ENCODE data around the gene FAM8A1. TPM values are rescaled to one million over a fixed set of nuclear protein-coding genes. Genes with fewer than 3 reads are reported as not detected.

FAM8A1 gene
- total RNA-seq, 3 donors from 2014 or later, result 27.9 to 39.4 (median 33.8) TPM

- no peaks in the 10 kb centered on the region for H3K9me3 ChIP-seq
- intact Hi-C loops (cut with DNase I; ENCODE audit: low total_unique reads), result no loop called here
- no peak overlapping the region for H3K4me3 ChIP-seq
- H3K27ac ChIP-seq, result no peak overlapping the region
- peaks cover 5% of the 10 kb centered on the region for H3K36me3 ChIP-seq
- DNase-seq (ENCODE audit: low spot score in 2 of 2), result no peak
- H3K4me1 ChIP-seq, result no peaks in the 10 kb centered on the region
- no peak for TF ChIP-seq POLR2A (IDR thresholded peaks at IDR 0.05)
- TF ChIP-seq POLR2AphosphoS5 (IDR thresholded peaks at IDR 0.05), result no peak
- no peak for TF ChIP-seq CTCF (IDR thresholded peaks at IDR 0.05)
- H3K27me3 ChIP-seq, result no peaks in the 10 kb centered on the region
These were observed 29.9 kb downstream of the FAM8A1 start for GRCh38 chr6:17629824-17630510.

DNA sequence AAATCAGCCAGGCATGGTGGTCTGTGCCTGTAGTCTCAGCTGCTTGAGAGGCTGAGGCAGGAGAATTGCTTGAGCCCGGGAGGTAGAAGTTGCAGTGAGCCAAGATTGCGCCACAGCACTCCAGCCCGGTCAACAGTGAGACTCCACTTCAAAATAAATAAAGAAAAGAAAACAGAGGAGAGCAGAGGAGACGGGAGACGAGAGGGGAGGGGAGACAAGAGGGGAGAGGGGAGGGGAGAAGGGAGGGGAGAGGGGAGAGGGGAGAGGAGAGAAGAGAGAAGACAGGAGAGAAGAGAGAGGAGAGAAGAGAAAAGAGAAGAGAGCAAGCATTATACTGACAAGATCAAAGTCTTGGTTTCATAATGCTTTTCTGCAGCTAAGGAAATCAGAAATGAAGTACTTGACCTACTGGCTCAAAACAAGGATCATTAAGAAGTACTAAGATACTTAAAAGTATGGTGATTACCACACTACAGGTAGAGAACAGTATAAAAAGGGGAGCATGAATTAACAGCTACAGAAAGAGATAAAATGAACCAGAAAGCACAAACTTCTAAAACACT, 30.5 kb downstream of the FAM8A1 start:
- TF ChIP-seq POLR2AphosphoS5 (IDR thresholded peaks at IDR 0.05) (no peak), POLR2A (IDR thresholded peaks at IDR 0.05) (no peak), CTCF (IDR thresholded peaks at IDR 0.05) (no peak)
- Histone ChIP-seq H3K4me3 (no peak overlapping the region), H3K9me3 (no peaks in the 10 kb centered on the region), H3K27ac (no peak overlapping the region), H3K27me3 (no peaks in the 10 kb centered on the region), H3K4me1 (no peaks in the 10 kb centered on the region), H3K36me3 (peaks cover 5% of the 10 kb centered on the region)
- DNase-seq (ENCODE audit: low spot score in 2 of 2), result no peak
- intact Hi-C loops (cut with DNase I; ENCODE audit: low total_unique reads), result no loop called here

DNA sequence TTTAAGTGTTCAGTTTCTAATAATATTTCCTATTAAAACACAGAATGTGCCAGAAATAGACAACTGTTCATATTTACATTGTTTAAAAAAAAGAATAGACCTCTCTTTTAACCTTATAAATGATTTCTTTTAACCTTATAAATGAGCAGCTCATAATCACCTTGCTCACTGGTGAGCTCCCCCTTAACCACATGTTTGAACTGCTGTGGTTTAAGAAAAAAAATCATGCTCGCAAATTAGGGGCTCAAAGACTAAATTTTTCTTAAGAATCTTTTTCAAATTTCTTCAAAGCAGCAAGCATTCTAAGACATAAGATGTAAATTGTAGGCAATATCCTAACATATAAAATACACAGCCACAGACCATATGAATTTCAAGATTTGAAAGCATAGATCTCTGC, 32.8 kb downstream of the FAM8A1 start:
- no peak for TF ChIP-seq CTCF (IDR thresholded peaks at IDR 0.05)
- TF ChIP-seq POLR2A (IDR thresholded peaks at IDR 0.05), result no peak
- TF ChIP-seq POLR2AphosphoS5 (IDR thresholded peaks at IDR 0.05), result no peak
- Histone ChIP-seq H3K27ac (no peak overlapping the region), H3K4me3 (no peak overlapping the region), H3K27me3 (no peaks in the 10 kb centered on the region), H3K4me1 (no peaks in the 10 kb centered on the region), H3K9me3 (no peaks in the 10 kb centered on the region), H3K36me3 (no peaks in the 10 kb centered on the region)
- DNase-seq (ENCODE audit: low spot score in 2 of 2), result no peak
- intact Hi-C loops (cut with DNase I; ENCODE audit: low total_unique reads), result no loop called here

GRCh38 chr6:17633465-17634188, 33.5 kb downstream of the FAM8A1 start:
- no peak for DNase-seq (ENCODE audit: low spot score in 2 of 2)
- intact Hi-C loops (cut with DNase I; ENCODE audit: low total_unique reads), result no loop called here
- Histone ChIP-seq H3K9me3 (no peaks in the 10 kb centered on the region), H3K4me3 (no peak overlapping the region), H3K4me1 (no peaks in the 10 kb centered on the region), H3K36me3 (no peaks in the 10 kb centered on the region), H3K27ac (no peak overlapping the region), H3K27me3 (no peaks in the 10 kb centered on the region)
- TF ChIP-seq POLR2A (IDR thresholded peaks at IDR 0.05) (no peak), CTCF (IDR thresholded peaks at IDR 0.05) (no peak), POLR2AphosphoS5 (IDR thresholded peaks at IDR 0.05) (no peak)

- no peak overlapping the region for H3K4me3 ChIP-seq
- no peaks in the 10 kb centered on the region for H3K9me3 ChIP-seq
- no peaks in the 10 kb centered on the region for H3K27me3 ChIP-seq
- no peaks in the 10 kb centered on the region for H3K36me3 ChIP-seq
- intact Hi-C loops (cut with DNase I; ENCODE audit: low total_unique reads), result no loop called here
- TF ChIP-seq POLR2A (IDR thresholded peaks at IDR 0.05) (no peak), POLR2AphosphoS5 (IDR thresholded peaks at IDR 0.05) (no peak), CTCF (IDR thresholded peaks at IDR 0.05) (no peak)
- DNase-seq (ENCODE audit: low spot score in 2 of 2), result no peak
- H3K4me1 ChIP-seq, result no peaks in the 10 kb centered on the region
- H3K27ac ChIP-seq, result no peak overlapping the region
These were observed 35.5 kb downstream of the FAM8A1 start for GRCh38 chr6:17635568-17635967.
